ENCODE results near the gene THPO.
A peak's percentile ranks its signal among the peaks of the same experiment; 100 is the strongest.

THPO gene

DNA sequence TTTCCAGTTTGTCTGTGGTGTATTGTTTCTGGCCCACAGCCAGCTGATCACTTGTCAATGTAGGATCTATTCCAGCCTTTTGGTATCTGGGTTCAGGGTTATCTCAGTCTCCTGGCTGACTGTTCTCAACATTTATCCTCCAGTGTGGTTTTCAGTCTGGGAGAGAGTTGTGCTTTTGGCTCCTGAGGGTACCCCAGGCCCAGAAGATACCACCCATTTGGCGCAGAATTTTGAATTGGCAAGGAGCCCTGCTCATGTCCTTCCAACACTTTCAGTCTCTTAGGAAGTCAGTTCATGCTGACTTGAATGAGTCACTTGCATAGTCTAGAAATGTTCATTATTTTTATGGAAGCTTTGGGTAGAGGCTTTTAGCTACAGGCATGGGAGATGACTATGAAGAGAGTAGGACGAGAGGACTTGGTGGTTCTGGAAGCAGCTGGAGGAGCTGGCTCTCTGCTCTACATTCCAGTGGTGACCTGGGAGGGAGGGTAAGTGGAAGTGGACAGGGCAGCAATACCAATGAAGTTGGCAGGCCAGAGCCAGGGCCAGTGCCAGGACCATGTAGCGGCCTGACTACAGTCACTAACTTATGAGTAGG lies 9.3 kb downstream of the THPO start:
- TF ChIP-seq, protein P1, sequence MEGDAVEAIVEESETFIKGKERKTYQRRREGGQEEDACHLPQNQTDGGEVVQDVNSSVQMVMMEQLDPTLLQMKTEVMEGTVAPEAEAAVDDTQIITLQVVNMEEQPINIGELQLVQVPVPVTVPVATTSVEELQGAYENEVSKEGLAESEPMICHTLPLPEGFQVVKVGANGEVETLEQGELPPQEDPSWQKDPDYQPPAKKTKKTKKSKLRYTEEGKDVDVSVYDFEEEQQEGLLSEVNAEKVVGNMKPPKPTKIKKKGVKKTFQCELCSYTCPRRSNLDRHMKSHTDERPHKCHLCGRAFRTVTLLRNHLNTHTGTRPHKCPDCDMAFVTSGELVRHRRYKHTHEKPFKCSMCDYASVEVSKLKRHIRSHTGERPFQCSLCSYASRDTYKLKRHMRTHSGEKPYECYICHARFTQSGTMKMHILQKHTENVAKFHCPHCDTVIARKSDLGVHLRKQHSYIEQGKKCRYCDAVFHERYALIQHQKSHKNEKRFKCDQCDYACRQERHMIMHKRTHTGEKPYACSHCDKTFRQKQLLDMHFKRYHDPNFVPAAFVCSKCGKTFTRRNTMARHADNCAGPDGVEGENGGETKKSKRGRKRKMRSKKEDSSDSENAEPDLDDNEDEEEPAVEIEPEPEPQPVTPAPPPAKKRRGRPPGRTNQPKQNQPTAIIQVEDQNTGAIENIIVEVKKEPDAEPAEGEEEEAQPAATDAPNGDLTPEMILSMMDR (conservative IDR thresholded peaks at IDR 0.05; ENCODE audit: control insufficient read depth, insufficient read depth, low read depth, low read length), result no peak
- peak; percentile 78 for DNase-seq (ENCODE audit: low read depth)
- H3K4me3 ChIP-seq (ENCODE audit: control insufficient read depth, low read depth, low read length), result no peak overlapping the region

DNA sequence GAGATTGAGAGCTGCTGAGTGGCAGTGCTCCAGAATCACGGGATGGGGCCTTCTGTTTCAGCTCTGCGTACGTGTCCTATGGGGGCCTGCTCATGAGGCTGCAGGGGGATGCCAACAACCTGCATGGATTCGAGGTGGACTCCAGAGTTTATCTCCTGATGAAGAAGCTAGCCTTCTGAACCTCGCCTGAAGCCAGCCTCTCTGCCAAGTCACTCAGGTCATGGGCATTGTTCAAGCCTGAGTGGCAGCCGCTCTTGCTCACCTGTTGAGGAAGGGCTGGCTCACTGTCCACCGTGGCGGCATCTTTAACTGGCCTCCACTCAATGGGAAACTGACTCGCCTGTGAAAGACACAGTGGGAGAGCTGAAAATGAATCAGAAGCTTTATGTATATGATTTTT lies 9.9 kb downstream of the THPO start:
- TF ChIP-seq, protein P1 (conservative IDR thresholded peaks at IDR 0.05; ENCODE audit: control insufficient read depth, insufficient read depth, low read depth, low read length), result no peak
- DNase-seq (ENCODE audit: low read depth), result no peak
- no peak overlapping the region for H3K4me3 ChIP-seq (ENCODE audit: control insufficient read depth, low read depth, low read length)

DNA sequence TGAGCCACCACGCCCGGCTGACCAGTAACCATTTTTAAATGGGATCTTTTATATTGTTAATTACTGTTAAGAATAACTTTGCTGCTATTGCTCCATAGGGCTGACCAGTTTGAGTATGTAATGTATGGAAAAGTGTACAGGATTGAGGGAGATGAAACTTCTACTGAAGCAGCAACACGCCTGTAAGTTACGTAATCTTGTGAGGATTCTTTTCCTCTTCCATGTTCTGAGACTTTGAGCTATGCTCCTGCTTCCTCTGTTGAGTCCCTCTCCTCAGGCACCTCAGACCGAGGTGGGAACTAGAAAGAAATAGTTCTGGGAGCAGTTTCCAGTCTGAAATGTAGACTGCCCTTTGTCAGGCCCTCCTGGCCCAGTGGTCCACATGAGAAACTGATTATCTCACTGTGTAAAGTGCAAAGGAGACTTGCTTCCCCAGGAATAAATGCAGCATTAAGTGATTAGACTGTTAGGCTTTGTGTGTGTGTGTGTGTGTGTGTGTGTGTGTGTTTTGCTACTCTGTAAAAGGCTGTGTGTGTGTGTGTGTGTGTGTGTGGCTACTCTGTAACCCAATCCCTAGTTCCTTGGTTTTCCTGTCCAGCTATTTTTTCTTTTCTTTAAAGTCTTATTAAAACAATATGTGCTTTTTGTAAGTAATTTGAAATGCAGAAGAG lies 11.3 kb downstream of the THPO start:
- no peak overlapping the region for H3K4me3 ChIP-seq (ENCODE audit: control insufficient read depth, low read depth, low read length)
- DNase-seq (ENCODE audit: low read depth), result peak; percentile 82
- TF ChIP-seq, protein P1 (conservative IDR thresholded peaks at IDR 0.05; ENCODE audit: control insufficient read depth, insufficient read depth, low read depth, low read length), result no peak

DNA sequence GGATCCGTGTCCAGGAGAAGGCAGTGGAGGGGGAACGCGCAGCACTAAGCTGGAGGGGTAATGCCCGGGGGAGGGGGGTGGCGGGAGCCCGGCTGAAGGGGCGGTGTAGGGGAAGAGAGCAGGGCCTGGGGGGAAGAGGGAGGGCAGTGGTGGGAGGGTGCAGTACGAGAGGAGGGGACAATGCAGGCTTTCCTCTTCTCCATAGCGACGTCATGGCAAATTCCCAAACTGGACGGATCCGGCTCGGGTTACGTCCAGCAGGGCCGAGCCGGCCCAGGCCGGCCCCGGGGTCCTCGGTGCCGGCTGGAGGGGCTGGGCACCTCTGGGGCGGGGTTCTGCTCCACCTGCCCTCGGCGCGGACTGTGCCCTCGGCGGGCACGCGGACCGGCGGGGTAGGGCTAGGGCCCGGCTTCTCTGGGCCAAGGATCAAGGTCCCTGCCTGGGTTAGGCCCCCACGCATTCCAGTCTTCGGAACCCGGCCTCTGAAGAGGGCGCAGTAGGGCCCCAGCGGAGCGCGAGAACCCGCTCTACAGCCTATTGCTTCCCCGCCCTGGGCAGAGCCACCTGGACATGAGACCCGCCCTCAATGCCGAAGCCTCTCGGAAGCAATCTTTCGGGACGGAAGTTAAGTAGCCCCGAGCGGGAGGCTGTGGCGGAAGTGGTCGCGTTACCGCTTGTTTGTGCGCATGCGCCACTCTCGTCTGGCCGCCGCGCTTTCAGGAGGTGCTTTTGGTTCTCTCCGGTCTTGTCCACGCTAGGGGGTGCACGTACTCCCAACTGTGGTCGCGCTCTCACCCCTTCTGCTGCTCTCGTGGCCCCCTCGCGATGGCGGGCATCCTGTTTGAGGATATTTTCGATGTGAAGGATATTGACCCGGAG lies 15.1 kb downstream of the THPO start:
- TF ChIP-seq, protein P1 (conservative IDR thresholded peaks at IDR 0.05; ENCODE audit: control insufficient read depth, insufficient read depth, low read depth, low read length), result peak; percentile 52
- H3K4me3 ChIP-seq (ENCODE audit: control insufficient read depth, low read depth, low read length), result peak overlapping the region; percentile 85

DNA sequence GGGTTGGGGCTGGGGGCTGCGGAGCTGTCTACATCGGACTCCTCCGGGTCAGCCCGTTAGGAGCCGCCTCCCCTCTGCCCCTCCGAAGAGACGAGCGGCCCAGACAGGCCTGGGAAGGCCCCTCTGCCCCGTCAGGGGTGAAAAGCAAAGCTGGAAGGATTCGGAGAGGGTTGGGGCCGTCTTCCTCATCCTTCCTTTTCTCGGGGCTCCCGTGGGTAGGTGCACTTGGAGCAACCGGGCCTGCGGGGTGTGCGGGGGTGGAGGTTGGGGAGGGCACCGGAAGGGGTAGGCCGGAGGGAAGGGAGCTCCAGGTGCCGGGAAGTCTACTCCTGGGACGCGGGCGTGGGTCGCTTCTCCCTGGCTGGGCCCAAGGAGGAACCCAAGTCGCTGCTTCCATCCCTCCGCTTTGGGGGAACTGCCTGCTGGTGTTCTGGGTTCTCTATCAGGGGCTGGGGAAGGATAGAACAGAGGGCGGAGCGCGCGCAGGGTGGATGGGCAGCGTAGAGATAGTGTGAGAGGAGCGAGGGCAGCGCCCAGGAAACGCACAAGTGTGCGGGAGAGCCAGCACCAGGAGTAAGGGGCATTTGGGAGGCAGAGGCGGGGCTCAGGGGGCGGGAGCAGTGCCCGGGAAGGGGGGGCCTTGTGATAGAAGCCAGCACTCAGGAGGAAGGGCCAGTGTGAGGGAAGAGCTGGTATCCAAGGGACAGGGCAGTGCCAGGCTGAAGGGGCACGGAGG lies 15.9 kb downstream of the THPO start:
- DNase-seq (ENCODE audit: low read depth), result peak; percentile 53
- peak overlapping the region; percentile 85 for H3K4me3 ChIP-seq (ENCODE audit: control insufficient read depth, low read depth, low read length)
- TF ChIP-seq, protein P1 (conservative IDR thresholded peaks at IDR 0.05; ENCODE audit: control insufficient read depth, insufficient read depth, low read depth, low read length), result no peak

More for the DNA sequence above, 15.1 kb downstream of the THPO start:
- DNase-seq (ENCODE audit: low read depth), result peak; percentile 97

DNA sequence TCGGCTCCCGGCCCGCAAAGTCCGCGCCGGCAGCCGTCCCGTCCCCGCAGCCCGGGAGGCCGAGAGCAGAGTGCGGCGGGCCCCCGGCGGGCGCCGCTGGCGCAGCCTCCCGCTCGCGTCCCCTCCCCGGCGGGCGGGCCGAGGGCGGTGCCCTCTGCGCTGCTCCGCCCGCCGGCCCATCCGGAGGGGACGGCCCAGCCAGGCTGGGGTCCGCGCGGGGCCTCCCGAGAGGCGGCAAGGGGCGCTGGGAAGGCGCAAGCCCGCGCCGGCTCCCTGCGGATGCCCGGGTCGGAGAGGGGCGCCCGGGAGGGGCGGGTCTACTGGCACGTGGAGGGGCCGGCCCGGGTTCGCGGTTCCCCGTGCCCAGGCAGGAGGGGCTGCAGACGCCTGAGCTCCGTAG lies 16.5 kb downstream of the THPO start, which contains the start of the genes CLCN2 and POLR2H:
Gene CLCN2, minus strand, starts transcription at position 74 of the 400 bp plus-strand sequence. CDS start 126 bp downstream, outside the sequence.
Gene POLR2H, plus strand, starts transcription at position 179 of the 400 bp plus-strand sequence. CDS start 1,783 bp downstream, outside the sequence.
- DNase-seq (ENCODE audit: low read depth), result no peak
- TF ChIP-seq, protein P1 (conservative IDR thresholded peaks at IDR 0.05; ENCODE audit: control insufficient read depth, insufficient read depth, low read depth, low read length), result no peak
- H3K4me3 ChIP-seq (ENCODE audit: control insufficient read depth, low read depth, low read length), result peak within 1 kb of the TSS; percentile 85
